ENCODE results near the gene BUB1B. TPM values are rescaled to one million over a fixed set of nuclear protein-coding genes. Genes with fewer than 3 reads are reported as not detected.
"Not testable (repeated sequence)": the region's sequence is repeated elsewhere in the genome, so short reads cannot be mapped to it uniquely, and the experiment has no call there.

The BUB1B gene
- total RNA-seq, 1 experiment from 2014 or later, result 92.9 TPM

GRCh38 chr15:40151991-40152390, 8.9 kb upstream of the BUB1B start:
- no peak overlapping the region for H3K4me2 ChIP-seq (ENCODE audit: low read length)

DNA sequence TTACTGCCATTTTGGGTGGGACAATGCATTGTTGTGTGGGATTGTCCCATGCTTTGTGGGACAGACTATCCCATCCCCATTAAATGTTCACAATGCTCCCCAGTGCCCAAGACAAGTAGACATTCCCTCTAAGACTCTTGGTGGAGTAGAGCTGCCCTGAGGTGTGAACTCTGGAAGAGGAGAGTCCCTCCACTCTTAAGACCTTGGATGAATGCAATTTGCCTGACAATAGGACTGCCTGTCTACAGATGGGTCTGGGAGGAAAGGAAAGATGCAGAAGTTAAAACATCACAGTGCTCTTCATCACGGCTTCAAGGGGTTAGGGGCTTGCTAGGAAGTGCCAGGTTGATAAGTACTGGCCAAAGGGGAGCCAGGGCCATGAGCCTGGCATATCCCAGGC, 6.0 kb upstream of the BUB1B start:
- H4K20me1 ChIP-seq (ENCODE audit: insufficient read depth); POLR2A ChIA-PET; H3K79me2 ChIP-seq (ENCODE audit: insufficient read depth, low read length); H3K36me3 ChIP-seq (ENCODE audit: control insufficient read depth in 1 of 2, insufficient read depth in 2 of 2, low read length in 2 of 2); DNase-seq (ENCODE audit: low read depth, low spot score); H3K4me3 ChIP-seq (replicated peaks in 1 of 2; ENCODE audit: low read depth in 1 of 2, low read length in 2 of 2); H3K9ac ChIP-seq (ENCODE audit: low read length); H2AFZ ChIP-seq (ENCODE audit: low read depth, low read length, poor library complexity, severe bottlenecking); H3K9me2 ChIP-seq (ENCODE audit: insufficient read depth); H3K27ac ChIP-seq (ENCODE audit: low read depth, low read length); H3K9me3 ChIP-seq (ENCODE audit: control insufficient read depth in 1 of 2, insufficient read depth in 1 of 2, low read depth in 1 of 2, low read length in 2 of 2); RAD21 ChIA-PET (ENCODE audit: low non-redundant PET in 1 of 2, low total read pairs in 2 of 2, uncharacterized antibody in 2 of 2, unreplicated experiment in 2 of 2); H3K27me3 ChIP-seq (ENCODE audit: insufficient read depth, low read length); BruUV-seq (replicated peaks); CTCF ChIA-PET: not testable (repeated sequence)
- intact Hi-C loops (cut with micrococcal nuclease), result loop anchor here (2.0 kb wide), 1 partner anchor 30 kb away; no protein-coding TSS in a partner anchor
- H3K4me2 ChIP-seq (ENCODE audit: low read length), result peak overlapping the region; percentile 50
- peak; percentile 10; the same call in 1 of the 2 replicates for ATAC-seq
- H3K4me1 ChIP-seq (ENCODE audit: control insufficient read depth in 1 of 2, insufficient read depth in 2 of 2, low read length in 2 of 2), result peaks cover 24 to 27% of the 10 kb centered on the region in 2 experiments

More at GRCh38 chr15:40151991-40152390, 8.9 kb upstream of the BUB1B start:
- H3K9me2 ChIP-seq (ENCODE audit: insufficient read depth), result no peaks in the 10 kb centered on the region
- ChIA-PET POLR2A (no interaction called here), CTCF (no interaction called here), RAD21 (ENCODE audit: low non-redundant PET in 1 of 2, low total read pairs in 2 of 2, uncharacterized antibody in 2 of 2, unreplicated experiment in 2 of 2) (no interaction called here)
- no peaks in the 10 kb centered on the region for H3K9me3 ChIP-seq (ENCODE audit: control insufficient read depth in 1 of 2, insufficient read depth in 1 of 2, low read depth in 1 of 2, low read length in 2 of 2)
- H3K4me1 ChIP-seq (ENCODE audit: control insufficient read depth in 1 of 2, insufficient read depth in 2 of 2, low read length in 2 of 2), result peaks cover 26 to 29% of the 10 kb centered on the region in 2 experiments
- BruUV-seq (replicated peaks), result no TSS peak
- no peak overlapping the region for H3K4me3 ChIP-seq (replicated peaks in 1 of 2; ENCODE audit: low read depth in 1 of 2, low read length in 2 of 2)
- H3K27ac ChIP-seq (ENCODE audit: low read depth, low read length), result no peak overlapping the region
- no peak overlapping the region for H3K9ac ChIP-seq (ENCODE audit: low read length)
- TF ChIP-seq ELF1 (IDR thresholded peaks at IDR 0.05; ENCODE audit: borderline replicate concordance, low read depth) (no peak), YY1 (IDR thresholded peaks at IDR 0.05; ENCODE audit: extremely low read depth, insufficient replicate concordance, low read depth, low read length) (no peak), TCF7L2 (IDR thresholded peaks at IDR 0.05; ENCODE audit: borderline replicate concordance, extremely low read depth, insufficient read depth, insufficient read length) (no peak), SRF (IDR thresholded peaks at IDR 0.05; ENCODE audit: low read depth) (no peak)
- TF ChIP-seq, protein P1, sequence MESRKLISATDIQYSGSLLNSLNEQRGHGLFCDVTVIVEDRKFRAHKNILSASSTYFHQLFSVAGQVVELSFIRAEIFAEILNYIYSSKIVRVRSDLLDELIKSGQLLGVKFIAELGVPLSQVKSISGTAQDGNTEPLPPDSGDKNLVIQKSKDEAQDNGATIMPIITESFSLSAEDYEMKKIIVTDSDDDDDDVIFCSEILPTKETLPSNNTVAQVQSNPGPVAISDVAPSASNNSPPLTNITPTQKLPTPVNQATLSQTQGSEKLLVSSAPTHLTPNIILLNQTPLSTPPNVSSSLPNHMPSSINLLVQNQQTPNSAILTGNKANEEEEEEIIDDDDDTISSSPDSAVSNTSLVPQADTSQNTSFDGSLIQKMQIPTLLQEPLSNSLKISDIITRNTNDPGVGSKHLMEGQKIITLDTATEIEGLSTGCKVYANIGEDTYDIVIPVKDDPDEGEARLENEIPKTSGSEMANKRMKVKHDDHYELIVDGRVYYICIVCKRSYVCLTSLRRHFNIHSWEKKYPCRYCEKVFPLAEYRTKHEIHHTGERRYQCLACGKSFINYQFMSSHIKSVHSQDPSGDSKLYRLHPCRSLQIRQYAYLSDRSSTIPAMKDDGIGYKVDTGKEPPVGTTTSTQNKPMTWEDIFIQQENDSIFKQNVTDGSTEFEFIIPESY (IDR thresholded peaks at IDR 0.05; ENCODE audit: extremely low read depth, insufficient replicate concordance, low read length), result no peak
- H3K27me3 ChIP-seq (ENCODE audit: insufficient read depth, low read length), result no peaks in the 10 kb centered on the region
- ATAC-seq (no peak), DNase-seq (ENCODE audit: low read depth, low spot score) (no peak)
- no peaks in the 10 kb centered on the region for H3K36me3 ChIP-seq (ENCODE audit: control insufficient read depth in 1 of 2, insufficient read depth in 2 of 2, low read length in 2 of 2)
- H4K20me1 ChIP-seq (ENCODE audit: insufficient read depth), result no peaks in the 10 kb centered on the region
- no peaks in the 10 kb centered on the region for H3K79me2 ChIP-seq (ENCODE audit: insufficient read depth, low read length)
- no peak overlapping the region for H2AFZ ChIP-seq (ENCODE audit: low read depth, low read length, poor library complexity, severe bottlenecking)
- intact Hi-C loops (cut with micrococcal nuclease), result no loop called here

Data from HCT116 (cell line).